HTR-8/SVneo (cell line): ENCODE measurements around the gene WFDC11.

Experiments used
- DNase-seq: peaks from one replicate; pipeline ENCODE4 v3.0.0; 2011; ENCODE audit warnings: low spot score, mixed read lengths; ENCODE audit not compliant: insufficient read length
- FAIRE-seq: peaks from 2 replicates; lab custom pipeline; 2011; peaks lifted over from hg19 to GRCh38; lab: Jason Lieb, UNC

Gene WFDC11

GRCh38 chr20:45630371-45630770 is 39.7 kb downstream of the WFDC11 start:
- FAIRE-seq: peak; percentile 20
- DNase-seq: no peak

GRCh38 chr20:45629496-45630100 is 40.4 kb downstream of the WFDC11 start, which contains the start of gene WFDC10A:
WFDC10A (plus strand) TSS chr20:45629739; CDS start chr20:45629814, 75 bp downstream.
- DNase-seq: peak; percentile 77

GRCh38 chr20:45626540-45626939 is 43.5 kb downstream of the WFDC11 start:
- FAIRE-seq: no peak
- no peak for DNase-seq

More at GRCh38 chr20:45629496-45630100, 40.4 kb downstream of the WFDC11 start, which contains the start of gene WFDC10A:
- peak; percentile 97 for FAIRE-seq

- DNase-seq (no peak), FAIRE-seq (no peak)
Measured at GRCh38 chr20:45621593-45621992, 48.4 kb downstream of the WFDC11 start.

GRCh38 chr20:45617591-45617990 is 52.4 kb downstream of the WFDC11 start:
- FAIRE-seq (peak; percentile 89), DNase-seq (no peak)

- no peak for DNase-seq
- no peak for FAIRE-seq
Measured at GRCh38 chr20:45612314-45612713, 57.7 kb downstream of the WFDC11 start.

GRCh38 chr20:45611054-45611453 is 59.0 kb downstream of the WFDC11 start:
- DNase-seq (peak; percentile 88), FAIRE-seq (peak; percentile 95)

GRCh38 chr20:45607810-45608209 is 62.2 kb downstream of the WFDC11 start:
- FAIRE-seq (no peak), DNase-seq (no peak)
